NCI-H345 treated with DMSO at 0.1 percent for 48 hours (cell line): ENCODE results near the gene PRSS33.

Source experiments
- DNase-seq: peaks from one replicate; lab custom pipeline; 2025; ENCODE audit not compliant: unreplicated experiment; lab: John Stamatoyannopoulos, UW

PRSS33 gene

GRCh38 chr16:2744711-2745110, 42.6 kb downstream of the PRSS33 start:
- DNase-seq, result no peak

GRCh38 chr16:2743007-2743810, 44.2 kb downstream of the PRSS33 start:
- DNase-seq, result no peak

- no peak for DNase-seq
Measured at GRCh38 chr16:2742323-2743006, 44.9 kb downstream of the PRSS33 start.

- DNase-seq, result no peak
Measured at GRCh38 chr16:2741168-2741567, 46.2 kb downstream of the PRSS33 start.

- no peak for DNase-seq
Measured at GRCh38 chr16:2740476-2740875, 46.9 kb downstream of the PRSS33 start.

- DNase-seq, result no peak
Measured at GRCh38 chr16:2739625-2740430, 47.5 kb downstream of the PRSS33 start.

GRCh38 chr16:2738615-2739014, 48.7 kb downstream of the PRSS33 start:
- no peak for DNase-seq

- no peak for DNase-seq
Measured at GRCh38 chr16:2737895-2738418, 49.4 kb downstream of the PRSS33 start.

GRCh38 chr16:2737238-2737605, 50.1 kb downstream of the PRSS33 start:
- no peak for DNase-seq

GRCh38 chr16:2736476-2737237, 50.7 kb downstream of the PRSS33 start:
- DNase-seq, result no peak

- no peak for DNase-seq
Measured at GRCh38 chr16:2734844-2735515, 52.4 kb downstream of the PRSS33 start.
